GM21360 (cell line): Measurements from ENCODE around the gene SMYD3.
"Not testable (repeated sequence)": the region's sequence is repeated elsewhere in the genome, so short reads cannot be mapped to it uniquely, and the experiment has no call there.

Experiments
- ATAC-seq: cut with Tn5 transposase; IDR thresholded peaks from one replicate; pipeline ENCODE4 v1.9.1; 2021; ENCODE audit warnings: mild to moderate bottlenecking, moderate library complexity; ENCODE audit not compliant: unreplicated experiment

Gene SMYD3

GRCh38 chr1:246048693-246049092, 458.4 kb downstream of the SMYD3 start:
- no peak for ATAC-seq

GRCh38 chr1:246043556-246043955, 463.5 kb downstream of the SMYD3 start:
- no peak for ATAC-seq

GRCh38 chr1:246041360-246041759, 465.7 kb downstream of the SMYD3 start:
- no peak for ATAC-seq

GRCh38 chr1:246040200-246040890, 466.7 kb downstream of the SMYD3 start:
- ATAC-seq, result no peak

- ATAC-seq, result no peak
Observed at GRCh38 chr1:246039584-246039983, 467.5 kb downstream of the SMYD3 start.

GRCh38 chr1:246037832-246038231, 469.2 kb downstream of the SMYD3 start:
- ATAC-seq, result no peak

GRCh38 chr1:246036175-246036574, 470.9 kb downstream of the SMYD3 start:
- no peak for ATAC-seq

- no peak for ATAC-seq
Observed at GRCh38 chr1:246035060-246035541, 472.0 kb downstream of the SMYD3 start.

- no peak for ATAC-seq
Observed at GRCh38 chr1:246034630-246035029, 472.4 kb downstream of the SMYD3 start.

- no peak for ATAC-seq
Observed at GRCh38 chr1:246032984-246033383, 474.1 kb downstream of the SMYD3 start.

GRCh38 chr1:246032031-246032551, 475.0 kb downstream of the SMYD3 start:
- ATAC-seq, result no peak

GRCh38 chr1:246029616-246030015, 477.5 kb downstream of the SMYD3 start:
- ATAC-seq, result no peak

- ATAC-seq, result not testable (repeated sequence)
Observed at GRCh38 chr1:246024118-246024517, 483.0 kb downstream of the SMYD3 start.

- no peak for ATAC-seq
Observed at GRCh38 chr1:246020211-246020954, 486.7 kb downstream of the SMYD3 start.

GRCh38 chr1:246018146-246018545, 488.9 kb downstream of the SMYD3 start:
- no peak for ATAC-seq

GRCh38 chr1:246012341-246012740, 494.7 kb downstream of the SMYD3 start:
- ATAC-seq, result no peak

- ATAC-seq, result no peak
Observed at GRCh38 chr1:246010386-246010785, 496.7 kb downstream of the SMYD3 start.

GRCh38 chr1:246008363-246008831, 498.7 kb downstream of the SMYD3 start:
- no peak for ATAC-seq

- ATAC-seq, result no peak
Observed at GRCh38 chr1:246005067-246005466, 502.0 kb downstream of the SMYD3 start.

GRCh38 chr1:246004301-246004700, 502.8 kb downstream of the SMYD3 start:
- no peak for ATAC-seq

GRCh38 chr1:246003442-246003730, 503.7 kb downstream of the SMYD3 start:
- no peak for ATAC-seq
